Measurements from ENCODE around the gene SUV39H1. TPM values are rescaled to one million over a fixed set of nuclear protein-coding genes. Genes with fewer than 3 reads are reported as not detected.

Gene SUV39H1
- total RNA-seq, 1 experiment from 2014 or later: 16.5 TPM

- no peak for TF ChIP-seq FOXP1 (CRISPR knock-in tag; IDR thresholded peaks at IDR 0.05; ENCODE audit: borderline replicate concordance)
- TF ChIP-seq SP1 (CRISPR knock-in tag; conservative IDR thresholded peaks at IDR 0.05): no peak
- TF ChIP-seq TP53 (CRISPR knock-in tag; IDR thresholded peaks at IDR 0.05): no peak
- no peak for TF ChIP-seq CBFB (CRISPR knock-in tag; IDR thresholded peaks at IDR 0.05; ENCODE audit: low read depth)
- no peak for TF ChIP-seq ZNF423 (CRISPR knock-in tag; IDR thresholded peaks at IDR 0.05)
- TF ChIP-seq, protein P1, sequence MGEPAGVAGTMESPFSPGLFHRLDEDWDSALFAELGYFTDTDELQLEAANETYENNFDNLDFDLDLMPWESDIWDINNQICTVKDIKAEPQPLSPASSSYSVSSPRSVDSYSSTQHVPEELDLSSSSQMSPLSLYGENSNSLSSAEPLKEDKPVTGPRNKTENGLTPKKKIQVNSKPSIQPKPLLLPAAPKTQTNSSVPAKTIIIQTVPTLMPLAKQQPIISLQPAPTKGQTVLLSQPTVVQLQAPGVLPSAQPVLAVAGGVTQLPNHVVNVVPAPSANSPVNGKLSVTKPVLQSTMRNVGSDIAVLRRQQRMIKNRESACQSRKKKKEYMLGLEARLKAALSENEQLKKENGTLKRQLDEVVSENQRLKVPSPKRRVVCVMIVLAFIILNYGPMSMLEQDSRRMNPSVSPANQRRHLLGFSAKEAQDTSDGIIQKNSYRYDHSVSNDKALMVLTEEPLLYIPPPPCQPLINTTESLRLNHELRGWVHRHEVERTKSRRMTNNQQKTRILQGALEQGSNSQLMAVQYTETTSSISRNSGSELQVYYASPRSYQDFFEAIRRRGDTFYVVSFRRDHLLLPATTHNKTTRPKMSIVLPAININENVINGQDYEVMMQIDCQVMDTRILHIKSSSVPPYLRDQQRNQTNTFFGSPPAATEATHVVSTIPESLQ (CRISPR knock-in tag; IDR thresholded peaks at IDR 0.05): no peak
Observed at GRCh38 chrX:48703228-48703627, 6.7 kb downstream of the SUV39H1 start (continued).

- H3K27me3 Mint-ChIP-seq (ENCODE audit: low read depth): no peaks in the 10 kb centered on the region
- H3K36me3 Mint-ChIP-seq: peaks cover 29% of the 10 kb centered on the region
- ATAC-seq (no peak), DNase-seq (ENCODE audit: low spot score) (no peak)
- H3K4me1 Mint-ChIP-seq: peaks cover 8% of the 10 kb centered on the region
- no peak overlapping the region for H3K27ac Mint-ChIP-seq
- no peak overlapping the region for H3K4me3 Mint-ChIP-seq
- ChIA-PET CTCF (interaction anchor here (0.7 kb wide), 1 partner anchor 55 kb away, joined by 3 read pairs; no protein-coding TSS in a partner anchor), POLR2A (interaction anchor here (2.0 kb wide), 1 partner anchor 28 kb away, joined by 5 read pairs; no protein-coding TSS in a partner anchor)
- H3K9me3 Mint-ChIP-seq: no peaks in the 10 kb centered on the region
- no peak for TF ChIP-seq IRF2 (CRISPR knock-in tag; IDR thresholded peaks at IDR 0.05; ENCODE audit: borderline replicate concordance, low read depth)
- no peak for TF ChIP-seq RORB (CRISPR knock-in tag; IDR thresholded peaks at IDR 0.05)
- TF ChIP-seq E2F1 (CRISPR knock-in tag; IDR thresholded peaks at IDR 0.05): no peak
- TF ChIP-seq ZBTB43 (CRISPR knock-in tag; IDR thresholded peaks at IDR 0.05): no peak
- TF ChIP-seq GTF2I (CRISPR knock-in tag; conservative IDR thresholded peaks at IDR 0.05): no peak
- no peak for TF ChIP-seq NR2C2 (CRISPR knock-in tag; IDR thresholded peaks at IDR 0.05)
- TF ChIP-seq, protein P2, sequence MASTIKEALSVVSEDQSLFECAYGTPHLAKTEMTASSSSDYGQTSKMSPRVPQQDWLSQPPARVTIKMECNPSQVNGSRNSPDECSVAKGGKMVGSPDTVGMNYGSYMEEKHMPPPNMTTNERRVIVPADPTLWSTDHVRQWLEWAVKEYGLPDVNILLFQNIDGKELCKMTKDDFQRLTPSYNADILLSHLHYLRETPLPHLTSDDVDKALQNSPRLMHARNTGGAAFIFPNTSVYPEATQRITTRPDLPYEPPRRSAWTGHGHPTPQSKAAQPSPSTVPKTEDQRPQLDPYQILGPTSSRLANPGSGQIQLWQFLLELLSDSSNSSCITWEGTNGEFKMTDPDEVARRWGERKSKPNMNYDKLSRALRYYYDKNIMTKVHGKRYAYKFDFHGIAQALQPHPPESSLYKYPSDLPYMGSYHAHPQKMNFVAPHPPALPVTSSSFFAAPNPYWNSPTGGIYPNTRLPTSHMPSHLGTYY (CRISPR knock-in tag; IDR thresholded peaks at IDR 0.05): no peak
- no peak for TF ChIP-seq ZNF317 (CRISPR knock-in tag; IDR thresholded peaks at IDR 0.05; ENCODE audit: borderline replicate concordance, low read depth)
- TF ChIP-seq ZNF281 (CRISPR knock-in tag; IDR thresholded peaks at IDR 0.05): no peak
- no peak for TF ChIP-seq ZNF263 (CRISPR knock-in tag; IDR thresholded peaks at IDR 0.05; ENCODE audit: low read depth)
- TF ChIP-seq, protein P3, sequence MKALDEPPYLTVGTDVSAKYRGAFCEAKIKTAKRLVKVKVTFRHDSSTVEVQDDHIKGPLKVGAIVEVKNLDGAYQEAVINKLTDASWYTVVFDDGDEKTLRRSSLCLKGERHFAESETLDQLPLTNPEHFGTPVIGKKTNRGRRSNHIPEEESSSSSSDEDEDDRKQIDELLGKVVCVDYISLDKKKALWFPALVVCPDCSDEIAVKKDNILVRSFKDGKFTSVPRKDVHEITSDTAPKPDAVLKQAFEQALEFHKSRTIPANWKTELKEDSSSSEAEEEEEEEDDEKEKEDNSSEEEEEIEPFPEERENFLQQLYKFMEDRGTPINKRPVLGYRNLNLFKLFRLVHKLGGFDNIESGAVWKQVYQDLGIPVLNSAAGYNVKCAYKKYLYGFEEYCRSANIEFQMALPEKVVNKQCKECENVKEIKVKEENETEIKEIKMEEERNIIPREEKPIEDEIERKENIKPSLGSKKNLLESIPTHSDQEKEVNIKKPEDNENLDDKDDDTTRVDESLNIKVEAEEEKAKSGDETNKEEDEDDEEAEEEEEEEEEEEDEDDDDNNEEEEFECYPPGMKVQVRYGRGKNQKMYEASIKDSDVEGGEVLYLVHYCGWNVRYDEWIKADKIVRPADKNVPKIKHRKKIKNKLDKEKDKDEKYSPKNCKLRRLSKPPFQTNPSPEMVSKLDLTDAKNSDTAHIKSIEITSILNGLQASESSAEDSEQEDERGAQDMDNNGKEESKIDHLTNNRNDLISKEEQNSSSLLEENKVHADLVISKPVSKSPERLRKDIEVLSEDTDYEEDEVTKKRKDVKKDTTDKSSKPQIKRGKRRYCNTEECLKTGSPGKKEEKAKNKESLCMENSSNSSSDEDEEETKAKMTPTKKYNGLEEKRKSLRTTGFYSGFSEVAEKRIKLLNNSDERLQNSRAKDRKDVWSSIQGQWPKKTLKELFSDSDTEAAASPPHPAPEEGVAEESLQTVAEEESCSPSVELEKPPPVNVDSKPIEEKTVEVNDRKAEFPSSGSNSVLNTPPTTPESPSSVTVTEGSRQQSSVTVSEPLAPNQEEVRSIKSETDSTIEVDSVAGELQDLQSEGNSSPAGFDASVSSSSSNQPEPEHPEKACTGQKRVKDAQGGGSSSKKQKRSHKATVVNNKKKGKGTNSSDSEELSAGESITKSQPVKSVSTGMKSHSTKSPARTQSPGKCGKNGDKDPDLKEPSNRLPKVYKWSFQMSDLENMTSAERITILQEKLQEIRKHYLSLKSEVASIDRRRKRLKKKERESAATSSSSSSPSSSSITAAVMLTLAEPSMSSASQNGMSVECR (CRISPR knock-in tag; IDR thresholded peaks at IDR 0.05; ENCODE audit: borderline replicate concordance): no peak
- TF ChIP-seq, protein P4, sequence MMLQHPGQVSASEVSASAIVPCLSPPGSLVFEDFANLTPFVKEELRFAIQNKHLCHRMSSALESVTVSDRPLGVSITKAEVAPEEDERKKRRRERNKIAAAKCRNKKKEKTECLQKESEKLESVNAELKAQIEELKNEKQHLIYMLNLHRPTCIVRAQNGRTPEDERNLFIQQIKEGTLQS (CRISPR knock-in tag; conservative IDR thresholded peaks at IDR 0.05): no peak
- no peak for TF ChIP-seq GRHL2 (CRISPR knock-in tag; IDR thresholded peaks at IDR 0.05; ENCODE audit: insufficient replicate concordance, severe bottlenecking)
- no peak for TF ChIP-seq NFATC4 (CRISPR knock-in tag; IDR thresholded peaks at IDR 0.05)
- no peak for TF ChIP-seq ZNF423 (CRISPR knock-in tag; IDR thresholded peaks at IDR 0.05)
- no peak for TF ChIP-seq JAZF1 (CRISPR knock-in tag; IDR thresholded peaks at IDR 0.05)
Observed at GRCh38 chrX:48703642-48704481, 7.3 kb downstream of the SUV39H1 start.

Measured in WTC11 (cell line).